Transverse colon (tissue), 4 donors: ENCODE measurements around the gene RNF215. TPM values are rescaled to one million over a fixed set of nuclear protein-coding genes. Genes with fewer than 3 reads are reported as not detected.
A peak's percentile ranks its signal among the peaks of the same experiment; 100 is the strongest.

ENCODE experiments used
- DNase-seq: peaks from one replicate; pipeline ENCODE4 v3.0.0-alpha.2; 2019
- H3K27ac ChIP-seq, 4 donors: fragments of 200-600 bp; sonication (generic); 2 replicates each; pipeline ENCODE4 v1.5.1; 2016 to 2018; ENCODE audit warnings: inconsistent platforms in 4 of 4
- H3K27me3 ChIP-seq: fragments of 200-600 bp; sonication (generic); 2 replicates; pipeline ENCODE4 v1.5.1; 2017; ENCODE audit warnings: inconsistent platforms
- H3K36me3 ChIP-seq, 4 donors: fragments of 200-600 bp; sonication (generic); 2 replicates each; pipeline ENCODE4 v1.5.1; 2017 to 2019; ENCODE audit warnings: inconsistent platforms in 4 of 4
- H3K4me1 ChIP-seq, 4 donors: fragments of 200-600 bp; sonication (generic); 2 replicates each; pipeline ENCODE4 v1.5.1; 2017 to 2020; ENCODE audit warnings: inconsistent platforms in 4 of 4
- H3K4me3 ChIP-seq, 4 donors: fragments of 200-600 bp; sonication (generic); 1 replicate in 1 of 4; 2 replicates in 3 of 4; pipeline versions ENCODE4 v1.5.1 to v1.6.1; 2017 to 2019; ENCODE audit warnings: inconsistent platforms in 4 of 4
- H3K9me3 ChIP-seq, 2 donors: fragments of 200-600 bp; sonication (generic); 2 replicates each; pipeline ENCODE4 v1.5.1; 2017 to 2019; ENCODE audit warnings: inconsistent platforms in 2 of 2
- CTCF ChIP-seq, 5 experiments: fragments of 200-600 bp in 3 of 5; fragments of 450-650 bp in 2 of 5; sonication (generic) in 3 of 5; IDR thresholded peaks; 1 replicate in 2 of 5; 2 replicates in 3 of 5; pipeline ENCODE4 v1.5.1; 2016 to 2017; ENCODE audit warnings: antibody characterized with exemption in 5 of 5, inconsistent platforms in 3 of 5, mild to moderate bottlenecking in 2 of 5, moderate library complexity in 1 of 5
- EP300 ChIP-seq: sonication (generic); formaldehyde crosslinking; IDR thresholded peaks from one replicate; pipeline ENCODE4 v1.6.1; 2017; ENCODE audit warnings: antibody characterized with exemption, low read depth
- POLR2A ChIP-seq: fragments of 450-650 bp; IDR thresholded peaks from one replicate; pipeline ENCODE4 v1.6.1; 2016; ENCODE audit warnings: antibody characterized with exemption, mild to moderate bottlenecking, moderate library complexity
- POLR2AphosphoS5 ChIP-seq, 3 donors: sonication (generic); formaldehyde crosslinking; IDR thresholded peaks; one replicate each; pipeline ENCODE4 v1.6.1; 2016; ENCODE audit warnings: antibody characterized with exemption in 3 of 3
- WGBS, 2 donors: methylation state at CpG; one replicate each; pipeline ENCODE4 v1.1.5; 2018; ENCODE audit warnings: low coverage in 1 of 2; 5-methylcytosine and 5-hydroxymethylcytosine counted together
- in situ Hi-C, 4 donors: fragments of 200-750 bp; cut with MboI; loops; one replicate each; pipeline versions ENCODE4 v1.15.0 to v1.15.1; 2017; ENCODE audit warnings: low sequenced_read_pairs in 3 of 4, low pct_ligation_motif_present in 1 of 4, low pct_unique_long_range_greater_than_20kb in 1 of 4
- intact Hi-C: fragments of 100-400 bp; cut with DNase I; formaldehyde crosslinking; loops from one replicate; pipeline ENCODE4 v1.15.1; 2023; ENCODE audit warnings: low total_unique reads
- total RNA-seq, 4 donors: library from RNA; depleted of rRNA; stranded (reverse); fragments of >200 nt; gene quantifications; one replicate each; pipeline ENCODE4 v1.1.0, GENCODE V29; 2016

The RNF215 gene
- total RNA-seq, 4 donors from 2014 or later = 3.2 to 65.5 (median 9.8) TPM

GRCh38 chr22:30348404-30348803 is 38.8 kb downstream of the RNF215 start:
- intact Hi-C loops = no loop called here
- WGBS, 2 donors = 92% methylated on average over 4 of the region's 4 CpGs; no CpG with 5 or more reads in 1 of the 2 donors
- no peak for DNase-seq
- peaks cover 0 to 71% (median 37%) of the 10 kb centered on the region in 4 donors for H3K36me3 ChIP-seq
- H3K4me1 ChIP-seq = peaks cover 0 to 10% (median 2%) of the 10 kb centered on the region in 4 donors
- no peaks in the 10 kb centered on the region for H3K27me3 ChIP-seq
- no peaks in the 10 kb centered on the region for H3K9me3 ChIP-seq
- no peak for TF ChIP-seq POLR2A
- TF ChIP-seq EP300 = no peak
- TF ChIP-seq POLR2AphosphoS5 (IDR thresholded peaks at IDR 0.05) = no peak
- in situ Hi-C loops = no loop called here
- no peak overlapping the region for H3K4me3 ChIP-seq
- H3K27ac ChIP-seq = no peak overlapping the region

GRCh38 chr22:30347255-30347892 is 39.8 kb downstream of the RNF215 start:
- WGBS, 2 donors = 64 to 79% methylated on average over 3 to 5 of the region's 5 CpGs

GRCh38 chr22:30344447-30345200 is 42.6 kb downstream of the RNF215 start:
- Histone ChIP-seq H3K4me1 (peaks cover 0 to 7% (median 2%) of the 10 kb centered on the region in 4 donors), H3K36me3 (peaks cover 0 to 85% (median 37%) of the 10 kb centered on the region in 4 donors), H3K4me3 (no peak overlapping the region), H3K9me3 (no peaks in the 10 kb centered on the region), H3K27me3 (no peaks in the 10 kb centered on the region), H3K27ac (no peak overlapping the region)
- TF ChIP-seq CTCF (IDR thresholded peaks at IDR 0.05) (no peak), POLR2A (no peak), EP300 (no peak)
- WGBS, 2 donors = 92 to 93% methylated on average over 6 to 13 of the region's 13 CpGs
- intact Hi-C loops = no loop called here
- in situ Hi-C loops = no loop called here
- DNase-seq = no peak

More at GRCh38 chr22:30347255-30347892, 39.8 kb downstream of the RNF215 start:
- no peaks in the 10 kb centered on the region for H3K9me3 ChIP-seq
- peaks cover 0 to 10% (median 2%) of the 10 kb centered on the region in 4 donors for H3K4me1 ChIP-seq
- in situ Hi-C loops (no loop called here), intact Hi-C loops (no loop called here)
- no peak overlapping the region for H3K27ac ChIP-seq
- no peak for DNase-seq
- no peak overlapping the region for H3K4me3 ChIP-seq
- TF ChIP-seq CTCF (IDR thresholded peaks at IDR 0.05) (no peak), POLR2AphosphoS5 (IDR thresholded peaks at IDR 0.05) (no peak), POLR2A (no peak)
- H3K36me3 ChIP-seq = peaks cover 0 to 75% (median 39%) of the 10 kb centered on the region in 4 donors
- H3K27me3 ChIP-seq = no peaks in the 10 kb centered on the region

- no peak for DNase-seq
- Histone ChIP-seq H3K9me3 (no peaks in the 10 kb centered on the region), H3K27me3 (no peaks in the 10 kb centered on the region), H3K4me1 (no peaks in the 10 kb centered on the region), H3K36me3 (peaks cover 0 to 100% (median 49%) of the 10 kb centered on the region in 4 donors), H3K4me3 (no peak overlapping the region), H3K27ac (peak overlapping the region in 2 of 4 donors; percentile 2 to 50)
- intact Hi-C loops = no loop called here
- TF ChIP-seq POLR2AphosphoS5 (IDR thresholded peaks at IDR 0.05) (no peak), CTCF (IDR thresholded peaks at IDR 0.05) (no peak)
- in situ Hi-C loops = no loop called here
- 46 to 88% methylated on average over 6 to 15 of the region's 16 CpGs for WGBS, 2 donors
These were observed 46.1 kb downstream of the RNF215 start for GRCh38 chr22:30340911-30341685.
